HG03565 (cell line): ENCODE measurements around the gene ABCA4.

Experiments used
- ATAC-seq: cut with Tn5 transposase; IDR thresholded peaks from one replicate; pipeline ENCODE4 v1.9.1; 2021; ENCODE audit warnings: mild to moderate bottlenecking, moderate library complexity; ENCODE audit not compliant: unreplicated experiment

Gene ABCA4

GRCh38 chr1:94031591-94031990 lies 89.4 kb downstream of the ABCA4 start:
- ATAC-seq: no peak

GRCh38 chr1:94031154-94031553 lies 89.8 kb downstream of the ABCA4 start:
- ATAC-seq: no peak

GRCh38 chr1:94029130-94029993 lies 91.6 kb downstream of the ABCA4 start:
- ATAC-seq: no peak

- ATAC-seq: no peak
Observed at GRCh38 chr1:94027721-94028515, 93.0 kb downstream of the ABCA4 start.

GRCh38 chr1:94026619-94027380 lies 94.1 kb downstream of the ABCA4 start:
- no peak for ATAC-seq

GRCh38 chr1:94025383-94026340 lies 95.3 kb downstream of the ABCA4 start:
- no peak for ATAC-seq

- ATAC-seq: no peak
Observed at GRCh38 chr1:94024104-94024792, 96.7 kb downstream of the ABCA4 start.

GRCh38 chr1:94022471-94023189 lies 98.3 kb downstream of the ABCA4 start:
- ATAC-seq: no peak

GRCh38 chr1:94020764-94021579 lies 100.0 kb downstream of the ABCA4 start:
- no peak for ATAC-seq

GRCh38 chr1:94019327-94019726 lies 101.6 kb downstream of the ABCA4 start:
- no peak for ATAC-seq

- ATAC-seq: no peak
Observed at GRCh38 chr1:94017155-94017829, 103.7 kb downstream of the ABCA4 start.

GRCh38 chr1:94015489-94015817 lies 105.5 kb downstream of the ABCA4 start:
- no peak for ATAC-seq

- no peak for ATAC-seq
Observed at GRCh38 chr1:94014635-94015488, 106.1 kb downstream of the ABCA4 start.

- no peak for ATAC-seq
Observed at GRCh38 chr1:94014087-94014486, 106.9 kb downstream of the ABCA4 start.

- no peak for ATAC-seq
Observed at GRCh38 chr1:94013367-94013878, 107.5 kb downstream of the ABCA4 start.

- no peak for ATAC-seq
Observed at GRCh38 chr1:94012708-94013366, 108.1 kb downstream of the ABCA4 start.
